Endodermal cell (in vitro differentiated cells): ENCODE measurements around the gene STK32B. TPM values are rescaled to one million over a fixed set of nuclear protein-coding genes. Genes with fewer than 3 reads are reported as not detected.
"Not testable (repeated sequence)": the region's sequence is repeated elsewhere in the genome, so short reads cannot be mapped to it uniquely, and the experiment has no call there.

Source experiments
- DNase-seq: peaks from one replicate; pipeline ENCODE4 v3.0.0-alpha.2; 2017
- H3K27ac ChIP-seq: 2 replicates; pipeline ENCODE4 v1.5.1; 2013; ENCODE audit warnings: mild to moderate bottlenecking, low read depth, low read length, moderate library complexity
- H3K27me3 ChIP-seq: 2 replicates; pipeline ENCODE4 v1.6.1; 2013; ENCODE audit warnings: mild to moderate bottlenecking, low read length, moderate library complexity; ENCODE audit not compliant: insufficient read depth, control insufficient read depth, poor library complexity, severe bottlenecking
- H3K36me3 ChIP-seq: 2 replicates; pipeline ENCODE4 v1.7.0; 2013; ENCODE audit warnings: mild to moderate bottlenecking, low read length, moderate library complexity; ENCODE audit not compliant: control insufficient read depth, insufficient read depth
- H3K4me1 ChIP-seq: one replicate; pipeline ENCODE4 v1.7.0; 2013; ENCODE audit warnings: low read length; ENCODE audit not compliant: control insufficient read depth, insufficient read depth
- H3K4me3 ChIP-seq: 2 replicates; pipeline ENCODE4 v1.5.1; 2013; ENCODE audit warnings: mild to moderate bottlenecking, low read length, moderate library complexity
- H3K9ac ChIP-seq: 2 replicates; pipeline ENCODE4 v1.6.1; 2013; ENCODE audit warnings: mild to moderate bottlenecking, low read length, moderate library complexity; ENCODE audit not compliant: poor library complexity, severe bottlenecking; ENCODE audit errors: extremely low read depth
- H3K9me3 ChIP-seq: 2 replicates; pipeline ENCODE4 v1.6.1; 2013; ENCODE audit warnings: mild to moderate bottlenecking, low read length, moderate library complexity; ENCODE audit not compliant: control insufficient read depth
- H3K27ac Mint-ChIP-seq: 2 replicates; pipeline ENCODE4 v1.8.0; 2020; ENCODE audit warnings: mixed read lengths
- H3K27me3 Mint-ChIP-seq: 2 replicates; pipeline ENCODE4 v1.8.0; 2021; ENCODE audit warnings: mild to moderate bottlenecking, mixed read lengths; ENCODE audit not compliant: insufficient read depth
- H3K36me3 Mint-ChIP-seq: 2 replicates; pipeline ENCODE4 v1.8.0; 2020; ENCODE audit warnings: low read depth, mixed read lengths
- H3K4me1 Mint-ChIP-seq: 2 replicates; pipeline ENCODE4 v1.8.0; 2020; ENCODE audit warnings: mixed read lengths
- H3K4me3 Mint-ChIP-seq: 2 replicates; pipeline ENCODE4 v1.8.0; 2020; ENCODE audit warnings: mild to moderate bottlenecking, moderate library complexity, mixed read lengths
- H3K9me3 Mint-ChIP-seq: 2 replicates; pipeline ENCODE4 v1.8.0; 2020; ENCODE audit warnings: mild to moderate bottlenecking, mixed read lengths
- CTCF ChIP-seq: fragments of 200-600 bp; sonication (generic); conservative IDR thresholded peaks from 2 replicates; pipeline ENCODE4 v1.5.0; 2021; ENCODE audit warnings: antibody characterized with exemption, mild to moderate bottlenecking
- WGBS, 2 experiments: methylation state at CpG; one replicate each; pipeline versions ENCODE4 v1.1.5 to v1.1.7; 2013; ENCODE audit warnings: missing lambda C conversion rate in 2 of 2, mixed read lengths in 1 of 2; ENCODE audit not compliant: insufficient coverage in 1 of 2, insufficient read length in 1 of 2; 5-methylcytosine and 5-hydroxymethylcytosine counted together
- total RNA-seq, 2 donors: library from RNA; stranded (reverse); fragmentation: NEBNext Ultra II Directional in 1 of 2; extraction: Animal tissue kit (Norgen Biotek cat#: 25700) in 1 of 2; gene quantifications; 2 replicates in 1 of 2; 3 replicates in 1 of 2; pipeline ENCODE4 v1.2.1, GENCODE V29; 2021

Gene STK32B
- total RNA-seq, 2 donors from 2014 or later: 1.4 to 1.5 TPM

GRCh38 chr4:5055411-5055810 is 4.1 kb downstream of the STK32B start:
- WGBS, 2 experiments: 71 to 100% methylated on average over 1 to 5 of the region's 5 CpGs
- Mint-ChIP-seq H3K9me3 (peaks cover 5% of the 10 kb centered on the region), H3K27ac (no peak overlapping the region), H3K36me3 (no peaks in the 10 kb centered on the region), H3K4me1 (peaks cover 7% of the 10 kb centered on the region), H3K4me3 (no peak overlapping the region), H3K27me3 (peaks cover 57% of the 10 kb centered on the region)
- Histone ChIP-seq H3K4me3 (no peak overlapping the region), H3K9ac (no peak overlapping the region), H3K27me3 (peaks cover 41% of the 10 kb centered on the region), H3K4me1 (peaks cover 3% of the 10 kb centered on the region), H3K36me3 (no peaks in the 10 kb centered on the region), H3K27ac (no peak overlapping the region), H3K9me3 (peaks cover 9% of the 10 kb centered on the region)
- DNase-seq: no peak
- no peak for TF ChIP-seq CTCF

- Mint-ChIP-seq H3K27ac (no peak overlapping the region), H3K9me3 (peaks cover 26% of the 10 kb centered on the region), H3K27me3 (peaks cover 4% of the 10 kb centered on the region), H3K4me1 (peaks cover 8% of the 10 kb centered on the region), H3K4me3 (no peak overlapping the region), H3K36me3 (peaks cover 2% of the 10 kb centered on the region)
- Histone ChIP-seq H3K9ac (no peak overlapping the region), H3K27me3 (no peaks in the 10 kb centered on the region), H3K9me3 (peaks cover 23% of the 10 kb centered on the region), H3K4me1 (no peaks in the 10 kb centered on the region), H3K36me3 (no peaks in the 10 kb centered on the region), H3K27ac (no peak overlapping the region), H3K4me3 (peak overlapping the region; percentile 33)
- TF ChIP-seq CTCF: no peak
- WGBS, 2 experiments: 75 to 80% methylated on average over 3 of the region's 3 CpGs
- no peak for DNase-seq
Observed at GRCh38 chr4:5066101-5066500, 14.8 kb downstream of the STK32B start.

- 87 to 100% methylated on average over 1 to 3 of the region's 3 CpGs for WGBS, 2 experiments
- H3K9ac ChIP-seq, H3K4me1 ChIP-seq, H3K27ac Mint-ChIP-seq, H3K4me3 Mint-ChIP-seq, H3K36me3 Mint-ChIP-seq, DNase-seq, H3K27ac ChIP-seq, H3K36me3 ChIP-seq, H3K27me3 ChIP-seq, H3K4me3 ChIP-seq, H3K4me1 Mint-ChIP-seq, H3K27me3 Mint-ChIP-seq: not testable (repeated sequence)
- H3K9me3 Mint-ChIP-seq: peaks cover 26% of the 10 kb centered on the region
- peaks cover 23% of the 10 kb centered on the region for H3K9me3 ChIP-seq
Observed at GRCh38 chr4:5066968-5067367, 15.7 kb downstream of the STK32B start.

GRCh38 chr4:5067908-5068307 is 16.6 kb downstream of the STK32B start:
- DNase-seq: no peak
- H3K4me1 Mint-ChIP-seq: peaks cover 10% of the 10 kb centered on the region

More at GRCh38 chr4:5067908-5068307, 16.6 kb downstream of the STK32B start:
- H3K9ac ChIP-seq: no peak overlapping the region
- H3K4me3 ChIP-seq: no peak overlapping the region
- Mint-ChIP-seq H3K9me3 (peaks cover 26% of the 10 kb centered on the region), H3K36me3 (peaks cover 2% of the 10 kb centered on the region), H3K27me3 (peaks cover 2% of the 10 kb centered on the region), H3K27ac (no peak overlapping the region), H3K4me3 (no peak overlapping the region)
- WGBS, 2 experiments: 98 to 100% methylated on average over 2 to 3 of the region's 3 CpGs
- TF ChIP-seq CTCF: no peak
- H3K27me3 ChIP-seq: no peaks in the 10 kb centered on the region
- no peak overlapping the region for H3K27ac ChIP-seq
- no peaks in the 10 kb centered on the region for H3K36me3 ChIP-seq
- peaks cover 23% of the 10 kb centered on the region for H3K9me3 ChIP-seq
- H3K4me1 ChIP-seq: no peaks in the 10 kb centered on the region
